ACC112 (cell line): ENCODE results near the gene COPZ1.

Experiments used
- H2AFZ ChIP-seq: fragments of 200-600 bp; sonication (generic); one replicate; pipeline ENCODE4 v1.6.0; 2017; ENCODE audit warnings: antibody characterized with exemption, low read length; ENCODE audit not compliant: unreplicated experiment
- H3K27ac ChIP-seq: fragments of 200-600 bp; sonication (generic); 2 replicates; pipeline ENCODE4 v1.5.1; 2014; ENCODE audit warnings: low read depth, mild to moderate bottlenecking, antibody characterized with exemption, low read length, moderate library complexity
- H3K27me3 ChIP-seq: fragments of 200-600 bp; sonication (generic); 2 replicates; pipeline ENCODE4 v1.6.1; 2014; ENCODE audit warnings: mild to moderate bottlenecking, antibody characterized with exemption, low read length, moderate library complexity, mixed read lengths; ENCODE audit not compliant: insufficient read depth
- H3K36me3 ChIP-seq: fragments of 200-600 bp; sonication (generic); 2 replicates; pipeline ENCODE4 v1.6.1; 2016; ENCODE audit warnings: mild to moderate bottlenecking, antibody characterized with exemption, low read length, moderate library complexity, mixed read lengths; ENCODE audit not compliant: insufficient read depth
- H3K4me1 ChIP-seq: fragments of 200-600 bp; sonication (generic); one replicate; pipeline ENCODE4 v1.6.1; 2016; ENCODE audit warnings: low read length, mixed read lengths; ENCODE audit not compliant: insufficient read depth, unreplicated experiment, control insufficient read depth
- H3K4me3 ChIP-seq: fragments of 200-600 bp; sonication (generic); 2 replicates; pipeline ENCODE4 v1.5.1; 2014; ENCODE audit warnings: mild to moderate bottlenecking, low read depth, low read length
- H3K79me2 ChIP-seq: fragments of 200-600 bp; sonication (generic); one replicate; pipeline ENCODE4 v1.6.0; 2016; ENCODE audit warnings: low read length; ENCODE audit not compliant: control insufficient read depth, unreplicated experiment, insufficient read depth

Gene COPZ1

DNA sequence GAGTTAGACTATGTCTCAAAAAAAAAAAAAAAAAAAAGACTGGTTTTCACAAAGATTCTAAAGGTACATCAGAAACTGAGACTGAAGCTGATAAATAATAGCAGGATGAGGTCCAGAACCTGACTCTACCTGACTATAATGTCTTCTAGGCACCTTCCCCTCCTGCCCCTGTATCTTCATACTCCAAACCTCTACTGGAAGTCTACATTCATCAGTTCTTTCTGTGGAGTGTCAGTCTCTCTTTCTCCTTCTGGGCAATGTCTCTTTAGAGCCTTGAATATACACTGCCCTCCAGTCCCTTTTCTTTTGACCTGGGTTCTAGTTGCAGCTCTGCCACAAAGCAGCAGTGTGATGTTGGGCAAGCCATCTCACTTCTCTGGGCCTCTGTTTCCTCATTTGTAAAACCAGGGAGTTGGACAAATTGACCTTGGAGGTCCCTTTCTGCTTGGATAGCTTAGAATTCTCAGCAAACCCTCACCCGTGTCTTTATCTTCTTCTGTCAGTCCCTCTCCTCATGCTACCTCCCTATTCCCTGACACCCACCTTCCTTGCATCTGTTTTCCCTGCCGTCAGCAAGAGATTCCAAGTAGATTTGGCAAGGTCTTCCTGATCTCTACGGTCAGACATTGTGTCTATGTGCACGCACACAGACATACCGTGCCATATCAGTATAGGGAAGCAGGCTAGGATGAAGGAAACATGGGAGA, 28.4 kb upstream of the COPZ1 start:
- no peaks in the 10 kb centered on the region for H3K36me3 ChIP-seq
- peaks cover 22% of the 10 kb centered on the region for H3K4me1 ChIP-seq
- H3K79me2 ChIP-seq, result no peaks in the 10 kb centered on the region
- no peak overlapping the region for H2AFZ ChIP-seq
- no peak overlapping the region for H3K4me3 ChIP-seq
- H3K27me3 ChIP-seq, result 0 out of 2 replicates have a peak, but pooled peaks cover 3% of the 10 kb centered on the region
- H3K27ac ChIP-seq, result no peak overlapping the region

DNA sequence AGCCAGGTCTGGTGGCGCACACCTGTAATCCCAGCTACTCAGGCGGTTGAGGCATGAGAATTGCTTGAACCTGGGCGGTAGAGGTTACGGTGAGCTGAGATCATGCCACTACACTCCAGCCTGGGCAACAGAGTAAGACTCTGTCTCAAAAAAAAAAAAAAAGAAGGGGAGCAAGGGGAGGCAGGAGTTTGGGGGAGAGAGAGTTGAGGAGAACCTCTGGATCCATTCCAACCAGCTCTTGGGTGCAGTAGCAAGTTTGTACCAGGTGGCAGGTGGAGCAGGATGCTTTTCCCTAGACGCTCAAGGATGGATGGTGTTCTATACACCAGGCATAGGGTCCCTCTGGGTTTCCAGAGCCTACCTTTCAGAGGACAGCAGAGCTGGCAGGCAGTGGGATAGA, 26.0 kb upstream of the COPZ1 start:
- peaks cover 26% of the 10 kb centered on the region for H3K4me1 ChIP-seq

DNA sequence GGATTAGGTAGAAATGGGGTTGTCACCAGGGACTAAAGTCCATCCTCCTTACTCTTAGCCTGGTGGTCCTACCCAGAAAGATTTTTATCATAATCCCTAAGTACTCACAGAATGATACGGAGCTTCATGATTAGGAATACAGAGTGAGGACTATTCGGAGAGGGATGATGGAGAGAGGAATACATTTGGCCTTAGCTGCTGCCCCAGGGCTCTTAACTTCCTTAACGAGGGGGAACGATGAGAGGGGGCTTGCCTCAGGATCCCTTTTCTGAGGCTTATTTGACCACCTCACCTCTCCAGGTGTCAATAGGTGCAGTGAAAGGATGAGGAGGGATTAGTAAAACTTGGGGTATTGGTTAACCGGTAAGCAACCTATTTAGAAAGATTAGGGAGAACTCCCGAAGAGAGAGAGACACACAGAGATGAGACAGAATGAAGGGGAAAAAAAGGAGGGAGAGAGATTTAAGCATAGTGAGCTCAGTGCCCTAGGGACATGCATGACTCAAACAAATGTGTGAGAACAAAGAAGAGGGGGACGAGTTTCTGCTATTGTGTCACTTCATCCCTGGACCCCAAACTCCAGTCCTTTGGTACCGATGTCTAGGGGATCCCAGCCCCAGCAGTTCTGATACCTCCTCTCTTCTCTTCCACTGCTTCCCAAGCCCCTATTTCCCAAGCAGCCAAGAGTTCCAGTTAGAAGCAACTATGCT, 25.3 kb upstream of the COPZ1 start:
- Histone ChIP-seq H2AFZ (no peak overlapping the region), H3K27ac (no peak overlapping the region), H3K79me2 (no peaks in the 10 kb centered on the region), H3K4me1 (peaks cover 34% of the 10 kb centered on the region), H3K27me3 (peaks cover 13% of the 10 kb centered on the region; the same call in 1 of the 2 replicates), H3K36me3 (no peaks in the 10 kb centered on the region), H3K4me3 (peak overlapping the region; percentile 62)

More for the DNA sequence above, 26.0 kb upstream of the COPZ1 start:
- Histone ChIP-seq H3K27ac (no peak overlapping the region), H3K4me3 (no peak overlapping the region), H3K36me3 (no peaks in the 10 kb centered on the region), H3K27me3 (peaks cover 13% of the 10 kb centered on the region; the same call in 1 of the 2 replicates), H3K79me2 (no peaks in the 10 kb centered on the region), H2AFZ (no peak overlapping the region)

DNA sequence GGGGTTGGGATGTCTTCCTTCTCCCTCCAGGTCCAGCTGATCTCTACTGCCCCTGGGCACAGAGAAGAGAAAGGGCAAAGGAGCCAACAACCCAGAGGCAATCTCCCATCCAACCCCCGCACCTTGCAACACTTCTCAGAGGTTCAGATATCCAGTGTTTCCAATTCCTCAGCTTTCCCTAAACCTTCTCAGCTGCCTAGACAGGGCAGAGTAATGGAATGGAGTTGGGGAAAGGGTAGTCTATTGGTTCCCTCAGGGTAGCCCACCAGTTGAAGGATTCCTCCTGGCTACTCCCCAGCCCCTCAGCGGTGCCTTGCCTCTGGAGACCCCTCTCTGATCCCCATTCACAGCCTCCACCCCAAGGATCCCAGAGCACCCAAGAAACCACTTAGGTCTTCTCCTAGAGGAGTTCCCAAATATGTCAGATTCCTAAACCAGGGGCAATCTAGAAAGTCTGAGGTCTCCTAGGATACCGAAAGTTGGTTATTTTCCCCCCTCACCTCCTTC, 24.7 kb upstream of the COPZ1 start:
- Histone ChIP-seq H2AFZ (no peak overlapping the region), H3K79me2 (no peaks in the 10 kb centered on the region), H3K27me3 (peaks cover 13% of the 10 kb centered on the region; the same call in 1 of the 2 replicates), H3K4me1 (peaks cover 34% of the 10 kb centered on the region), H3K27ac (no peak overlapping the region), H3K36me3 (no peaks in the 10 kb centered on the region), H3K4me3 (peak overlapping the region; percentile 62)

- H2AFZ ChIP-seq, result no peak within 1 kb of the TSS
- peak within 1 kb of the TSS; percentile 62 for H3K4me3 ChIP-seq
- peaks cover 13% of the 10 kb centered on the region; the same call in 1 of the 2 replicates for H3K27me3 ChIP-seq
- peaks cover 34% of the 10 kb centered on the region for H3K4me1 ChIP-seq
- no peaks in the 10 kb centered on the region for H3K36me3 ChIP-seq
- H3K79me2 ChIP-seq, result no peaks in the 10 kb centered on the region
- no peak within 1 kb of the TSS for H3K27ac ChIP-seq
Observed at GRCh38 chr12:54300732-54301427, 24.1 kb upstream of the COPZ1 start, which contains the start of gene NFE2. Gene NFE2, minus strand, starts transcription at chr12:54301015. Its CDS starts 5,767 bp downstream, at chr12:54295248.

DNA sequence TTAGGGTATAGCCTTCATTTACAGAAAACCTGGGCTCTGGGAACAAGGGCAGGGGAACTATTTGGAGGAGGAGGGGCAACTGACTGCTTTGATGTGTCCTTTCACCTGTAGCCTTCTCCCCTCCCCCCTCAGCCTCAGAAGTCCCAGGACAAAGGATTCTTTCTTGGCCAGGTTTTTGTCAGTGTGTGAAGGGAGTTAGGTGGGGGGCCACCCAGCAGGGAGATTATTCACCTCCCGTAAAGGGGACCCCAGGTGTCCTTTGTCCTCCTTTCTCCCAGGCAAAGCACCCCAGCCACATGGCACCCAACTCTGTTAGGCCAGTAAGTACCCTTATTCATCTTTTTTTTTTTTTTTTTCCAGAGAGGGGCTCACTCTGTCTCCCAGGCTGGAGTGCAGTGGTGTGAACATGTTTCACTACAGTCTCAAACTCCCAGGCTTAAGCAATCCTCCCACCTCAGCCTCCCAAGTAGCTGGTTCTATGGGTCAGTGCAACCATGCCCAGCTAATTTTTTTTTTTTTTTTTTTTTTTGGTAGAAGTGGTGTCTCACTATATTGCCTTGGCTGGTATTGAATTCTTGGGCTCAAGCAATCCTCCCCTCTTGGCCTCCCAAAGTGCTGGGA, 23.4 kb upstream of the COPZ1 start:
- Histone ChIP-seq H3K27ac (no peak overlapping the region), H3K36me3 (no peaks in the 10 kb centered on the region), H3K79me2 (no peaks in the 10 kb centered on the region), H3K4me3 (no peak overlapping the region), H2AFZ (no peak overlapping the region), H3K4me1 (peaks cover 34% of the 10 kb centered on the region), H3K27me3 (peaks cover 13% of the 10 kb centered on the region; the same call in 1 of the 2 replicates)

DNA sequence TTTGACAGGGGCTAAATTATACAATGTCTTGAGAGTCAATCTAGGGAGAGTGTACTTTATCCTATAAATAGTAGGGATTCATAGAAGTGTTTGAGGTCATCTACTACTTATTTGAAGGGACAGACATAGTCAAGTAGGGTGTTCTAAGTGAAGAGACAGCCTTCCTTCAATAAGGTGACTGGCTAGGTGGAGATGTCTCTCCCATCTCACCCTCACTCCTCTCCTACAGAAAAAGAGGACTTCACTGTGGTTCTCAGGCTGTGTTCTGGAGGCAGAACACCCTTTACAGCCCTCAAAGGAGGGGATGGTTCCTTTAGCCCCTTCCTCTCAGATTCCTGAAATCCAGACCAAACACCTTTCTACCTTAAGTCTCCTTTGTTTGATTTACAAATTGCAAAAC, 21.3 kb upstream of the COPZ1 start:
- Histone ChIP-seq H3K4me3 (no peak overlapping the region), H3K36me3 (no peaks in the 10 kb centered on the region), H3K79me2 (no peaks in the 10 kb centered on the region), H2AFZ (no peak overlapping the region), H3K27ac (no peak overlapping the region), H3K4me1 (peaks cover 38% of the 10 kb centered on the region), H3K27me3 (peaks cover 13% of the 10 kb centered on the region; the same call in 1 of the 2 replicates)

DNA sequence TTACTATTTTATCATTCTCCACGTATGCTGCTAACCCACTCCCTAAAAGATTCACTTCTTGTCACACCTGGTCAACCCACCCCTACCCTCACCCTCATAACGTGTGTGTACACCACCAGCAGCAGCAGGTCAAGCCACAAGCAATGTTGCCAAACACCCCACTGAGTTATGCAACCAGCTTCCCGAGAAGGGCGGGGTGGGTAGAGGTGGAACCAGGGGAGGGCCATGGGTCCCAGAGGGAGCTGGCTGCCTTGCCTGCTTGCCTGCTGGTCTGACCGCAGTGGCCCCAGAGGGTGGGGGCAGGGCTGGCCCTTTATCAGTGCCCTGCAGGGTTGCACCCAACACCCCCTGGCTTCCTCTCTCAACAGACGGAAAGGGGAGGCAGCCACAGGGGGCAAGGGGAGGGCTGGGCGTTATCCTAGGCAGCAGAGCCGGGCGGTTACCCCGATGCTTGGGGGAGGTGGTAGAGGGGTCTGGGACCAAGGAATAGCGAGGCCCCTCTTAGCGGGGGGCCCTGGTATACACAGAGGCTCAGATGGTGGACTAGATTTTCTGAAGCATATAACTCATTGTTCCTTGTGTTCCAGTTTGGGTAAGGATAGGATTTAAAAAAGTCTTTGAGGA, 20.6 kb upstream of the COPZ1 start:
- 0 out of 2 replicates have a peak overlapping the region, but pooled peaks have one; percentile 28 for H3K4me3 ChIP-seq
- H3K27ac ChIP-seq, result no peak overlapping the region
- H3K4me1 ChIP-seq, result peaks cover 37% of the 10 kb centered on the region

GRCh38 chr12:54306925-54307741, 17.8 kb upstream of the COPZ1 start:
- no peak overlapping the region for H3K27ac ChIP-seq
- no peaks in the 10 kb centered on the region for H3K36me3 ChIP-seq
- peaks cover 8% of the 10 kb centered on the region; the same call in 1 of the 2 replicates for H3K27me3 ChIP-seq
- H3K4me1 ChIP-seq, result peaks cover 16% of the 10 kb centered on the region
- H2AFZ ChIP-seq, result no peak overlapping the region
- no peaks in the 10 kb centered on the region for H3K79me2 ChIP-seq
- H3K4me3 ChIP-seq, result no peak overlapping the region

More for the DNA sequence above, 20.6 kb upstream of the COPZ1 start:
- no peaks in the 10 kb centered on the region for H3K79me2 ChIP-seq
- no peak overlapping the region for H2AFZ ChIP-seq
- H3K27me3 ChIP-seq, result peaks cover 13% of the 10 kb centered on the region; the same call in 1 of the 2 replicates
- no peaks in the 10 kb centered on the region for H3K36me3 ChIP-seq
